Dedifferentiated amniotic fluid mesenchymal stem cell (primary cell): ENCODE results near the gene ARHGAP4.

Experiments used
- DNase-seq: peaks from one replicate; pipeline ENCODE4 v3.0.0-alpha.2; 2016; ENCODE audit errors: extremely low spot score

ARHGAP4 gene

DNA sequence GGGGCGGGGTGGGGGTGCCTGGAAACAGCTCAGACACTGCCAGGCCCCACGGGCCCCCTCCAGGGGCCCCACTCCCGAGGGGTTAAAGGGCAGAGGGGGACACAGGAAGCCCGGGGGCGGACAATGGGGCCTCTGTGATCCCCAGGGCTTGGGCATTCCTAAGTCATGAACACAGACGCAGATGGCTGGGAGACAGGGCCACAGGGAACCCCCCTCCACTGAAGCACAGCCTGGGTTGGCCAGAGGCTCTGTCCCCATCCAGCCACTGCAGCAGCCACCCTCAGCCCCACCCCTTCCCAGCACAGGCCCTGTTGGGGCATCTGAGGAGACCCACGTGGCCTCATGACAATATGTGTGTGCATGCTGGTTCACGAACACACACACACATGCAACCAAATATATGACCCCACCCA, 44.0 kb downstream of the ARHGAP4 start:
- no peak for DNase-seq

DNA sequence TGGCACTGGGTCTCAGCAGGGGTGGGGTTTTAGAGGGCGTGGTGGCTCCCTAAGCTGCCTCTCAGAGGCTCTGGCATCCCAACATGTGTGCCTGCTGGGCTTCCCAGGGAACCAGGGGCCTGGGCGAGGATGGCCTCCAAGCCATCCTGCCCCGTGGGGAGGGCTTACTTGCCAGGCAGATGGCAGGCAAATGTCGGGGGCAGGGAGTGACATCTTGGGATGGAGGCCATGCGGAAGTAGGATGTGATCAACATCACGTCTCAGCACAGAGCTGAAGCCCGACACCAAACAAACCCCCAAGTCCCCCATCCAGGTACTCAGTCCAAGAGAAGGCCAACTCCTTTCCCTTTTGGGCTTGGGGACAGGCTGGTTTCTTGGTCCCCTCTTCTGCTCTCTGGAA, 44.8 kb downstream of the ARHGAP4 start:
- DNase-seq, result no peak

DNA sequence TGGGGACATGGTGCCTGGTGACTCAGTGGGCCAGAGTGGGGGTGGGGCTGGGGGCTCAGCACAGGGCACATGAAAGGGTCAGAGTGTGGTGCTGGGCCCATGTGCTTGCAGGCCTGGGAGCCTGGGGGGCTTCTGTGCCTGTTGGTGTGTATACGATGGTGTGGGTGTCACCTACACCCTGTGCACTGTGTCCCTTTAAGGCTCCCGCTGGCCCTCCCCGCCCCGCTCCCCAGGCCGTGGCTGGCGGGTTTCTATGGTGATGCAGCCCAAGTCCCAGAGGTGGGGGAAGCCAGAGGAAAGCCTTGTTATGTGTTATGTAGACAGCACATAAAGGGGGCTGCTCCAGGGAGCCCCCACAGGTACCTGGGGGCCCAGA, 45.6 kb downstream of the ARHGAP4 start:
- no peak for DNase-seq

DNA sequence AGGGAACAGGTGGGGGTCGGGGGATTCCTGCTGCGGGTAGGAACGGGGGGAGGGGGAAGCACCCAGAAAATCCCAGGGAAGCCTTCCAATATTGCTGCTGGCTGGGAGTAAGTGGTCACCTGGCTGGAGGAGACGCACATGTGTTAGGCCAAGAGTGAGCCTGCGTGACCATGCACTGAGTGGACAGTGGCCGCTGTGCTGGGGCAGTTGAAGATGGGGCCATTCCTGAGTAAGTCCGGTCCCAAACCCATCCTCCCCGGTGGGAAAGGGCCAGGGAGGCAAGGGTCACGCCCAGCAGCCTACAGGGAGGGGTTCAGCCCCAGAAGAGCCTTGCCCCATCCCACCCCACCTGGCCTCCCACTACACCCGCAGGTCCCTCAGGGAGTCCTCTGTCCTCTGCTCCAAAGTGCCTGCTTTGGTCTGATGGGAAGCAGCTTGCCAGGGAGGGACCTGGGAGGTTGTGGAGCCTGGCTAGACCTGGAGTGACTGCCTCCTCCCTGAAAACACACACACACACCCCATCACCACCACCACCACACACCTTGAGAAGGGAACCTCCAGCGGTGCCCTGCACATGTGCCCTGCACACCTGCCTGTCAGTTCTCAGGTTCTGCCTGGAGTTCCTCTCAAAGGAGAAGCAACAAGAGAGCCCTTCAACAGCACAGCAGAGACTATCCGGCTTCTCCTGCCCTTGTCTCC, 46.2 kb downstream of the ARHGAP4 start:
- DNase-seq, result no peak

DNA sequence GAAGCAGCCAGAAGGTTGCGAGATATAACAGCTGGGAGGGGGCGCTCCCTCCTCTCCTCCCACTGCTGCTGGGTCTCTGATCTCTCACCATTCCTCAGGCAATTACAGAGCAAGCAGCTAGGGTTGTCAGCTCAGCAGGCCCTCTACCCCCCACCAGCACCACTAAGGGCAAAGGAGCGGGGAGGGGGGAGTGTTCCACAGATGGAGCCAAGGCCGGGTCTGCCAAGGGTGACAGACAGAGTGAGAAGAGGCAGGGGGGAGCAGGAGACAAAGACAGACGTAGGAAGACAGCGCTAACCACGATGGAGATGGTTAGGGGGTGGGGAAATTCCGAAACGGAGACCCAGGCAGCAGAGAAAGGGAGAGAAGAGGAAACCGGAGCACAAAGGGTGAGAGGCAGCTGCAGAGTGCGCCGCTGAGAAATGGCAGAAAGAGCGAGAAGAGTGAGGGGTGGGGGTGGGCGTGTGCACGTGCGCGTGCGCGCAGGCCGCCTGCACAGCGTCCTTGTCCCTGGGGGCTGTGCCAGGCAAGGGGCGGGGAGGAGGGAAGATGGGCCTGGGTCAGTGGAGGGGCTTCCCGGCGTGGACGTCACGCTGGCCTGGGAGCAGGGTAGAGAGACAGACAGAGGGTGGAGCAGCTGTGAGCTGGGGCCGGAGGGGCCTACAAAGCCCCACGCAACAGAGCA, 47.0 kb downstream of the ARHGAP4 start:
- no peak for DNase-seq

DNA sequence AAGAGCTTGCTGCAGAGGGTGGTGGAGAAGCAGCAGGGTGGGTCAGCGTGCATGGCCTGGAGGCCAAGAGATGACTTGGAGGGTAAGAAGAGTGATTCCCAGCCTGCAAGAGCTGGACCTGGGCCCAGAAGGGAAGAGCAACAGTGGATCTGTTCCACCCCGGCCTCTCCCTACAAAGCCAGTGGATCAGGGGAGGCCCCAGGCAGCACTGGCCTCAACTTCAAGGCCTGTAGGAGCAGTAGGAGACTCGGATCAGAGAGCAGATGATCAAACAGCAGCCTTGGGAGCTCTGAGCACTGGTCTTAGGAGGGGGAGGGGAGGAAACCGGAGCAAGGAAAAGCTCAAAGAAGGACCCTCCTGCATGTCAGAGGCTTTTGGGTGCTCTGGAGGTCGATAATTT, 47.7 kb downstream of the ARHGAP4 start:
- DNase-seq, result no peak

GRCh38 chrX:153877571-153878261, 48.3 kb downstream of the ARHGAP4 start:
- no peak for DNase-seq

DNA sequence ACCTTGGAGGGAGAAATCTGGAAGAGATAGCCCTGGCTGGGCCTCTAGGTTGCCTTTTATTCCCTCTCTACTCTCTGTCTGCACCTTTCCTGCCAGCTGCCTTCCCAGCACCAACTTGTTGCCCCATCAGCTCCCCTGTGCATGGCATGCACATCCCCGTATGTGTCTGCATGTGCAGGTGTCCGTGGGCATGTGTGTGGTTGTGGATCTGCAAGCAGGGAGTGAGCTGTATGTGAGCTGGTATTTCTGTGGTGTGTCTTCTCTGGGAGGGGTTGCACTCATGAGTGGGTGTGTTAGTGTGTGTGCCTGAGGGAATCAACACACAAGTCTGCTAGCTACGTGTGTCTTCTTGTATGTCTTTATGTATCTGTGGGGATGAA, 50.0 kb downstream of the ARHGAP4 start:
- no peak for DNase-seq

- no peak for DNase-seq
Measured at GRCh38 chrX:153875391-153876111, 50.5 kb downstream of the ARHGAP4 start.

GRCh38 chrX:153874366-153875125, 51.5 kb downstream of the ARHGAP4 start:
- DNase-seq, result no peak

DNA sequence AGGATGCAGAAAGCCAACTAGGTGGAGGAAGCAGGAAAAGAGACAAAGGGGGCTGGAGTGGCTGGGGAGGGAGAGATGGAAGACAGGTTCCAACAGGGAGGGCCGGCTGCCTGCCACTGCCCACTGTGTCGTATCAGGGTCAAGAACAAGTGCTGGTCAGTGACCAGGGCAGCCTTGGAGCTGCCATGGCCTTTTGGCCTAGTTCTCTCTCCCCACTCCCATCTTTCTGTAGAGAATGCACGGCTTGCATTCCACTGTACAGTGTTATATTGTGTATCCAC, 52.0 kb downstream of the ARHGAP4 start:
- DNase-seq, result no peak

GRCh38 chrX:153873282-153874084, 52.6 kb downstream of the ARHGAP4 start:
- DNase-seq, result no peak

- DNase-seq, result no peak
Measured at GRCh38 chrX:153871946-153872878, 53.9 kb downstream of the ARHGAP4 start.

GRCh38 chrX:153871451-153871850, 54.6 kb downstream of the ARHGAP4 start:
- DNase-seq, result no peak

DNA sequence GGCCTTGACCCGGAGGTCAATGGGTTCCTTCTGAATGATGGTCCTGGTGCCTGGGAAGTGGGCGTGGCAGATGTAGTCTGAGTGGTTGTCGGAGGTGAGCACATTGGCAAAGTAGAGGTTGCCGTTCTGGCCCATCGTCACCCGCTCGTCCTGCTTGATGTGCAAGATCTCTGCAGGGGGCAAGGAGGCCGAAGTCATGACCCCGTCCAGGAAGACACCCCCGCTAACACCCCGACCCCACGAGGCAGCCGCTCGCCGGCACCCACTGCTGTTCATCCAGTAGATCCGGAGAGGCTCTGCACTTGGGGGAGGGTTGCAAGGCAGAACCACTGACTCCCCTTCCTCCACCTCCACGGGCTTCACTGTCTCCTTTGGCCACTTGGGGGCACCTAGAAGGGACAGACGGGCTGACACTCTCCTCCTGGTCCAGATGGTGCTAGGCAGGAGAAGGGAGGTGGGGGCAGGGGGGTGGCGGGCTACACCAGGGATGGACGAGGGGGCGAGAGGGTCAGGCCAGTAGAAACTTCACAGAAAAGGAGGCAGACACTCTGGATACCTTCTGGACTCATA, 55.2 kb downstream of the ARHGAP4 start:
- DNase-seq, result no peak

DNA sequence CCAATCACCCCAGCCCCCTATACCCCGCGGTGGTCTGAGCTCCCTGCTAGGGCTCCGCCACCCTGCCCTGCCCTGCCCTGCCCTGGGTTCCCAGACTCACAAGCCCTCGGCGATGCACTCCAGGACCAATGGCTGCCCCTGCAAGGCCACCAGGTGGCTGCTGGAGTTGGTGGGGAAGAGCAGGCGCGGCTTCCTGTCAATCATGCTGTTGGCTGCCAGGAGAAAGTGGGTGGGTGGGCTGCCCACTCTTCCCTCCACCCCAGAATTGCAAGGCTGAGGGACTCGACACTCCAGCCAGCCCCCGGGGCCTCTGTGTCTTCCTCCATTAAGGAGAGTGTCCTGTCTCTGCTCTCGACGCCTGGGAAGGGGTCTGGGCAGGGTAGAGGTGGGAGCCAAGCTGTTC, 55.8 kb downstream of the ARHGAP4 start:
- no peak for DNase-seq

DNA sequence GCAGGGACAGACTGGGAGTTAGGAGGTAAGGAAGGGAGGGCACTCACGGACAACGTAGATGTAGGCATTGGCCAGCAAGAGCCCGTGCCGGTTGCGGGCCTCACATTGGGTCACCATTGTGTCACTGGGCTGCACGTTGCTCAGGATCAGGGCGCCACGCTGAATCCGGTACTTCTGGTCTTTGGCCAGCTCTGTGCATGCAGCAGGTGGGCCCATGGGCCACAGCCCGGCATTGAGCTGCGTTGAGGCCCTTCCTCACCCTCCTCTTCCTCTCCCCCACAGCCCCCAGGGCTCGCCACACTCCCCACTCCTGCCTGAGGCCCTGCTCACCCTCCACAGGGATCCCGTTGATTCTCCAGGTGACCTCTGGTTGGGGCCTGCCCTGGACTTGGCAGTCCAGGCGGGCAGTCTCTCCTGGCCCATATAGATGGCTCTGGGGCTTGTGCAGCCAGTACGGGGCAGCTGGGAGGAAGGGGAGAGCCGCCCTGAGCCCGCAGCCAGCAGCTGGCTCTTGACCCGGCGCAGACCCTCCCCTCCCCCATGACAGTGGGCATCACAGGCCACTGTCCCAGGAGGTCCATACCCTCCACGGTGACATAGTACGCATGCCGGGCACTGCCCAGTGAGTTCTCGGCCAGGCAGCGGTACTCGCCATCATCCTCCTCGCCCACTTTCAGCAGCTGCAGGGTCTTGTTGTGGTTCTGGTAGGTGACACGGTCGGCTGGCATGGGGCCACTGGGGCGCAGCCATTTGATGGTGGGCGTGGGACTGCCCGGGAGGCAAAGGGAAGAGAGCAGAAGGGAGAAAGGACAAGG, 56.4 kb downstream of the ARHGAP4 start:
- no peak for DNase-seq

DNA sequence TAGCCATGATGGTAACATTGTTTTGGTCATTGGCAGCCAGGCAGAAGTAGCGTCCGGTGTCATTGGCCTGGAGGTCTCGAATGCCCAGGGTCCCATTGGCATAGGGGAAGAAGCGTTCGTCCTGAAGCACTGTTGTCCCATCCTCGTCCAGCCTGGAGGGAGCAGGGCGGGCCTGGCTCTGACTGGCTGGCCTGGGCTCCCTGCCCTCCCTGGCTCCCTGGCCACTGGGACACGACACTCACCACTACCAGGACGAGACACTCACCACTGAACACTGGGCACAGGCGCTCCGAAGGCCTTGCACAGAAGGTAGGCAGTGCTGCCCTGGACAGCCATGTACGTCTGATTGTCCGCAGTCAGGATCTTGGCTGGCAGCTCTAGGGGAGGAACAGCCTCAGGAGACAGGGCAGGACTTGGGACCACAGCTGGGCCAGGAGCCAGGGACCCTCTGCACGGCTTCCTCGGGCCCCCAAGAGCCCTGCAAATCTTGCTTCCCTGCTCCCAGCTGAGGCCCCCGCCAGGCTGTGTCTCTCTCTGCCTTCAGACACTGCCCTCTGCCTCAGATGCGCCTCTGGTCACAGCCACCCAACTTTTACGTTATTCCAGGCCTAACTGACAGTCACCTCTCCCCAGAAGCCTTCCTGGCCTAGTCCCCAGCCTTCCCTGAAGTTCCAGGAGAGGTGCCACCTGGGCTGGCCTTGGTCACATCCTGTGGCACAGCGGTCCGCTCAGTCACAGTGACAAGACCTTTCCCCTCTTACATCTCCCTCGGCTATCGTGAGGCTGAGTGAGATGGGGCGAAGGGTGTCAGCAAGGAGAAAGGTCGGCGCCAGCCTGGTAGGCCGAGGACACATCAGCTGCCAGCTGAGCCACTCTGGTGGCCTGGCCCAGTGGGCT, 57.2 kb downstream of the ARHGAP4 start:
- DNase-seq, result no peak
